Kidney (tissue), 14 donors: Measurements from ENCODE around the gene SOX5. TPM values are rescaled to one million over a fixed set of nuclear protein-coding genes. Genes with fewer than 3 reads are reported as not detected.

ENCODE experiments used
- DNase-seq, 5 donors: peaks; one replicate each; pipeline ENCODE4 v3.0.0-alpha.2; 2013 to 2020
- FAIRE-seq: peaks from 2 replicates; lab custom pipeline; 2012; peaks lifted over from hg19 to GRCh38; lab: Jason Lieb, UNC
- H3K27ac ChIP-seq, 2 donors: one replicate each; pipeline ENCODE4 v1.7.0; 2013; ENCODE audit warnings: low read depth in 2 of 2, low read length in 2 of 2, inconsistent platforms in 1 of 2
- H3K27me3 ChIP-seq: one replicate; pipeline ENCODE4 v1.7.1; 2013; ENCODE audit warnings: low read length, inconsistent platforms; ENCODE audit not compliant: control insufficient read depth, insufficient read depth
- H3K36me3 ChIP-seq, 3 donors: one replicate each; pipeline versions ENCODE4 v1.7.0 to v1.7.1; 2013; ENCODE audit warnings: low read length in 3 of 3, control low read depth in 1 of 3, inconsistent platforms in 1 of 3; ENCODE audit not compliant: insufficient read depth in 3 of 3, control insufficient read depth in 2 of 3
- H3K4me1 ChIP-seq, 3 donors: one replicate each; pipeline versions ENCODE4 v1.7.0 to v1.7.1; 2013; ENCODE audit warnings: low read length in 3 of 3, inconsistent platforms in 1 of 3, low read depth in 1 of 3; ENCODE audit not compliant: control insufficient read depth in 2 of 3, insufficient read depth in 2 of 3
- H3K4me3 ChIP-seq, 3 donors: one replicate each; pipeline versions ENCODE4 v1.7.0 to v1.8.1; 2013; ENCODE audit warnings: low read length in 3 of 3, control low read depth in 1 of 3, inconsistent platforms in 1 of 3
- H3K9ac ChIP-seq, 3 donors: one replicate each; pipeline versions ENCODE4 v1.7.0 to v1.7.1; 2013; ENCODE audit warnings: low read length in 3 of 3, control low read depth in 1 of 3, inconsistent platforms in 1 of 3
- H3K9me3 ChIP-seq, 3 donors: one replicate each; pipeline versions ENCODE4 v1.7.0 to v1.7.1; 2013; ENCODE audit warnings: low read length in 3 of 3, control low read depth in 1 of 3, inconsistent platforms in 1 of 3; ENCODE audit not compliant: control insufficient read depth in 2 of 3, insufficient read depth in 1 of 3
- intact Hi-C: fragments of 100-400 bp; cut with DNase I; formaldehyde crosslinking; loops from one replicate; pipeline ENCODE4 v1.11.1; 2022
- polyA plus RNA-seq: library from polyadenylated mRNA; stranded (reverse); fragments of 350-450 nt; fragmentation: Illumina TruSeq; extraction: RNeasy Lipid Tissue Mini Kit (QIAGEN cat#74804); gene quantifications from one replicate; pipeline ENCODE4 v1.2.3, GENCODE V29; 2014; ENCODE audit warnings: low read depth, low replicate concordance; ENCODE audit not compliant: insufficient read depth
- total RNA-seq: library from RNA; stranded (reverse); fragmentation: NEBNext Ultra II Directional; extraction: Animal tissue kit (Norgen Biotek cat#: 25700); gene quantifications from one replicate; pipeline ENCODE4 v1.2.1, GENCODE V29; 2021
- TF ChIP-seq, protein P1 (sequence below): IDR thresholded peaks from 3 replicates; pipeline ENCODE4 v1.5.1; 2012; ENCODE audit warnings: mild to moderate bottlenecking, moderate library complexity, borderline replicate concordance; ENCODE audit not compliant: insufficient read depth; ENCODE audit errors: extremely low read depth
- donor health status: control.
- donor health status: control.
- donor health status: control.
- donor health status: control.
- donor health status: control.
- donor health status: DM: yes; HTN: yes; CAD: no.
- donor health status: Normal renal cell carcinoma (clear cell type).

The SOX5 gene
- total and polyA plus RNA-seq, 2 donors from 2014 or later: 0.54 to 10.8 TPM

DNA sequence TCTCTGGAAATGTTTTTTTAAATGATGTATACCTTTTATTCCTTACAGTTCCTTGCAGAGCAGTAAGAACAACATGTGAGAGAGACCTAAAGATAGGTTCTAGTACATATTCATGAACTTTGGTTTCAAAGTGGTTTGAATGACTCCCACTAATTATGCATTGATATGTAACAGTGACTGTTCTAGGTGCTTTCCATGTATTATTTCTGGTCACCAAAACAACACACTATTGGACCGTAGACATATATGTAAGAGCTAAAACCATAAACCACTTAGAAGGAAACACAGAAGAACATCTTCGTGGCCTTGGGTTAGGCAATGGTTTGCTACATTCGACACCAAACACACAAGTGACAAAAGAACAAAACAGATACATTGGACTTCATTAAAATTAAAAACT lies 37.9 kb downstream of the SOX5 start:
- Histone ChIP-seq H3K36me3 (no peaks in the 10 kb centered on the region), H3K9ac (no peak overlapping the region), H3K27me3 (no peaks in the 10 kb centered on the region), H3K4me3 (no peak overlapping the region), H3K4me1 (no peaks in the 10 kb centered on the region), H3K9me3 (no peaks in the 10 kb centered on the region), H3K27ac (no peak overlapping the region)
- FAIRE-seq: no peak
- no peak for DNase-seq
- TF ChIP-seq, protein P1, sequence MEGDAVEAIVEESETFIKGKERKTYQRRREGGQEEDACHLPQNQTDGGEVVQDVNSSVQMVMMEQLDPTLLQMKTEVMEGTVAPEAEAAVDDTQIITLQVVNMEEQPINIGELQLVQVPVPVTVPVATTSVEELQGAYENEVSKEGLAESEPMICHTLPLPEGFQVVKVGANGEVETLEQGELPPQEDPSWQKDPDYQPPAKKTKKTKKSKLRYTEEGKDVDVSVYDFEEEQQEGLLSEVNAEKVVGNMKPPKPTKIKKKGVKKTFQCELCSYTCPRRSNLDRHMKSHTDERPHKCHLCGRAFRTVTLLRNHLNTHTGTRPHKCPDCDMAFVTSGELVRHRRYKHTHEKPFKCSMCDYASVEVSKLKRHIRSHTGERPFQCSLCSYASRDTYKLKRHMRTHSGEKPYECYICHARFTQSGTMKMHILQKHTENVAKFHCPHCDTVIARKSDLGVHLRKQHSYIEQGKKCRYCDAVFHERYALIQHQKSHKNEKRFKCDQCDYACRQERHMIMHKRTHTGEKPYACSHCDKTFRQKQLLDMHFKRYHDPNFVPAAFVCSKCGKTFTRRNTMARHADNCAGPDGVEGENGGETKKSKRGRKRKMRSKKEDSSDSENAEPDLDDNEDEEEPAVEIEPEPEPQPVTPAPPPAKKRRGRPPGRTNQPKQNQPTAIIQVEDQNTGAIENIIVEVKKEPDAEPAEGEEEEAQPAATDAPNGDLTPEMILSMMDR: no peak
- intact Hi-C loops: no loop called here

DNA sequence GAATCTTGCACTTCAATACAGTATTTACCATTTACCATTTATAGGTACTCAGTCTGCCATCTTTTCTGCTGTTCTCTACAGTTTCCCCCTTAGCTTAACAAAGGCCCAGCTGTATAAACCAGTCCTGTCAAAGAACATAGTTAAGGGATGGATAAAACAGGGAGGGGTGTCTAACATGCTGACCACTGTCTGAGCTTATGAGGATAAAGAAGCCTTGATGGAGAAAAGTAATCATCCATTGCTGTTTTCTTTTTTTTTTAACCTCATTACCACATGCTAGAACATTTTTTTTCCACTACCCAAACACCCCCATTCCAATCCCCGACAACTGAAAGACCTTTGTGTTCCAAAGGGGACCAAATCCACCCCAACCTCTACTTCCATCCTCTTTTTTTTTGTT lies 39.9 kb downstream of the SOX5 start:
- TF ChIP-seq, protein P1: no peak
- H3K27ac ChIP-seq: no peak overlapping the region
- FAIRE-seq: no peak
- no peak for DNase-seq
- no peaks in the 10 kb centered on the region for H3K36me3 ChIP-seq
- H3K4me1 ChIP-seq: no peaks in the 10 kb centered on the region
- H3K9me3 ChIP-seq: no peaks in the 10 kb centered on the region
- no peaks in the 10 kb centered on the region for H3K27me3 ChIP-seq
- intact Hi-C loops: no loop called here
- H3K9ac ChIP-seq: no peak overlapping the region
- no peak overlapping the region for H3K4me3 ChIP-seq

DNA sequence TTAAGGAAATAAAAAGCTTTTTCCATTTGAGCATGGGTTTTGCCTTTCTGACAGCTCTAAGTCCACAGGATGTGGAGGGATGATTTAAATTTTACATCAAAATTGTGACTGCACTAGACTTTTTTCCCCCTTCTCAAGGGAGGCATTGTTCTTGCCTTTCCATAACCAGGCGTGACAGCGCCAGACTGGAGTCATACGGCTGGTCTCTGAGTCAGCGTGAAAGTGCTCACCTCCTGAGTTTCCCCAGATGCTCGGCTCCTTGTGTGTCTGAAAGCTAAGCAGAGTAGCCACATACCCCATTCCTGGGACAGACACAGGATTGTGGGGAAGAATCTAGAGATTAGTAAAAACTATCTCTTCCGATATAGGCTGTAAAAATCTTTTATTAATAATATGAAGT lies 43.1 kb downstream of the SOX5 start:
- FAIRE-seq (no peak), DNase-seq (peak in 1 of 5 donors; percentile 26)
- no peak overlapping the region for H3K9ac ChIP-seq

DNA sequence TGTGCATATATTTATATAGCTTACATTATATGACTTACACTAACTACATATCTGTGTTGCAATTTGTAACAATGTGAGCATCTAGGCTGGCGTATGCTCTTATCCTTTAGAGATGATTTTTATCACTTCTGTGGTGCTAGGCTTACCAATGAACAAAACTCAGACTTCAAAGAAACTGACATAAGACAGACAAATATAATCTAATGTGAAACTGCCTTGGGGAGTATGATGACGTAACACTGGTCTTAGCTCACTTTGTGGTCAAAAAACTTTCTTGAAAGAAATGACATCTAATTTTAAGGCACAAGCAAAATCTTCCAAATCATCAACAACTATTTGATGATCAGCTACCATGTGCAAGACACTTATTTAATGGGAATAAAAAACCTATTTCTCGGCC lies 50.0 kb downstream of the SOX5 start:
- Histone ChIP-seq H3K27ac (no peak overlapping the region), H3K4me3 (no peak overlapping the region), H3K9ac (no peak overlapping the region), H3K4me1 (no peaks in the 10 kb centered on the region), H3K36me3 (no peaks in the 10 kb centered on the region), H3K27me3 (no peaks in the 10 kb centered on the region), H3K9me3 (no peaks in the 10 kb centered on the region)
- FAIRE-seq (no peak), DNase-seq (no peak)
- intact Hi-C loops: no loop called here
- TF ChIP-seq, protein P1: no peak

More for the DNA sequence above, 43.1 kb downstream of the SOX5 start:
- H3K4me3 ChIP-seq: no peak overlapping the region
- H3K27ac ChIP-seq: no peak overlapping the region
- H3K27me3 ChIP-seq: no peaks in the 10 kb centered on the region
- no peaks in the 10 kb centered on the region for H3K9me3 ChIP-seq
- no peaks in the 10 kb centered on the region for H3K4me1 ChIP-seq
- TF ChIP-seq, protein P1: no peak
- intact Hi-C loops: no loop called here
- no peaks in the 10 kb centered on the region for H3K36me3 ChIP-seq
